HG03432 (cell line): ENCODE data around the gene RUFY4.
A peak's percentile ranks its signal among the peaks of the same experiment; 100 is the strongest.

Source experiments
- ATAC-seq: cut with Tn5 transposase; IDR thresholded peaks from one replicate; pipeline ENCODE4 v1.9.1; 2021; ENCODE audit warnings: mild to moderate bottlenecking, moderate library complexity; ENCODE audit not compliant: unreplicated experiment

Gene RUFY4, protein sequence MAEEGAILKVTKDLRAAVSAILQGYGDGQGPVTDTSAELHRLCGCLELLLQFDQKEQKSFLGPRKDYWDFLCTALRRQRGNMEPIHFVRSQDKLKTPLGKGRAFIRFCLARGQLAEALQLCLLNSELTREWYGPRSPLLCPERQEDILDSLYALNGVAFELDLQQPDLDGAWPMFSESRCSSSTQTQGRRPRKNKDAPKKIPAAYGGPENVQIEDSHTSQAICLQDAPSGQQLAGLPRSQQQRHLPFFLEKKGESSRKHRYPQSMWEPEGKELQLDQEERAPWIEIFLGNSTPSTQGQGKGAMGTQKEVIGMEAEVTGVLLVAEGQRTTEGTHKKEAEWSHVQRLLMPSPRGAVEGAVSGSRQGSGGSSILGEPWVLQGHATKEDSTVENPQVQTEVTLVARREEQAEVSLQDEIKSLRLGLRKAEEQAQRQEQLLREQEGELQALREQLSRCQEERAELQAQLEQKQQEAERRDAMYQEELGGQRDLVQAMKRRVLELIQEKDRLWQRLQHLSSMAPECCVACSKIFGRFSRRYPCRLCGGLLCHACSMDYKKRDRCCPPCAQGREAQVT

DNA sequence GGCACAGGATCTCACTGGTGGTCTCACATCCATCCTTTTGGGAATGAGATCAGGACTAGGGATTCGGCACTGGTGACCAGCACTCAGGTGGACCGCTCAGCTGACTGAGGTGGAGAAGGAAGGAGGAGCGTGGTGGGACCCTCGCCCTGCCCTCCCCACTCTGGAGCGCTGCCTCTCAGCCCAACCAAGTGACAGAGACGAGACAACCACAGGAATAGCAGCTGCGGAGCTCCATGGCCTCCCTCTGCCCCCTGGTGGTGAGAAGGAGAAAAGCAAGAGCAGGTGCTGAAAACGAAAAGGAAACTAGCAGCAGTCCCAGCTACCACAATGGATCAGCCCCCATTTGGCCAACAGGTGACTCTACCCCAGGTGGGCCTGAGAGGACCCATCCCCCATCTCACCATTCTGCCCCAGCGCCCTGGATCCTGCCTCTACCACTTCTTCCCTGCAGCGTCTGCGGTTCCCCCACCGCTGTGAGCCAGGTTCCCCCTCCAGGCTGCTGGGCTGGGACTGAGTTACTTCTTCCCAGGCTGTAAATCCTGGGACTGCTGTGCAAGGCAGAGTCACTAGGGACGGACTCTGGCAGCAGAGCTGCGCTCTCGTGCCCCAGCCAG is at the start of gene RUFY4:
TSS of gene RUFY4 (plus strand) at position 533 of the 614 bp plus-strand sequence. CDS start 1,353 bp downstream, outside the sequence.
- peak; percentile 85 for ATAC-seq

DNA sequence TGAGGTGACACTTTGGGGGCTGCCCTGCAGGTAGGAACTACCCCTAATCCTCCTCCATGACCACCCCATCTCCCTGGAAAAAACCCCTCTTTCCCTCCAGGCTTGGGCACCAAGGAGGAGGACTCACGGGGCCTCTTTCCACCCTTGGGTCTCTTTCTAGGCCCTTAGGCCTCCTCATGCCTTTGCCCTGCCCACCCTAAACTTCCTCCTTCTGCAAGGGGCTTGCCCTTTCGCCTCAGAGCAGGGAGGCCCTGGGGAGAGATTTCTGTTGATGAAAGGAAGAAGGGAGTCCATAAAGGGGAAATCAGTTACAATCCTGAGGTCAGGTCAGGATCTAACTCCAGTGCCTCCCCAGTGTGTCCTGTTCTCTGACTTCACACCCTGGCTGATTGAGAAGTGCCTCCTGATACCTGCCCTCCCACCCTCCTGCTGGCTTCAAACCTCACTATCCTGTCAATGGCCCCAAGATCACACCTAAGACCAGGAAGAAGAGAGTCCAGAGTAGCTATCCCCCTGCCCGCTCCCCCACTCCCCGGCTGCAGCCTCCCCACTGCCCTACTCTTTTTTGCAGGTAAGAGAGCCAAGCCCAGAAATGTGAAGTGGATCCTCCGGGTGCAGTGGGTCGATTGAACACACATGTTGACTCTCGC is 49.5 kb upstream of the RUFY4 start:
- no peak for ATAC-seq

DNA sequence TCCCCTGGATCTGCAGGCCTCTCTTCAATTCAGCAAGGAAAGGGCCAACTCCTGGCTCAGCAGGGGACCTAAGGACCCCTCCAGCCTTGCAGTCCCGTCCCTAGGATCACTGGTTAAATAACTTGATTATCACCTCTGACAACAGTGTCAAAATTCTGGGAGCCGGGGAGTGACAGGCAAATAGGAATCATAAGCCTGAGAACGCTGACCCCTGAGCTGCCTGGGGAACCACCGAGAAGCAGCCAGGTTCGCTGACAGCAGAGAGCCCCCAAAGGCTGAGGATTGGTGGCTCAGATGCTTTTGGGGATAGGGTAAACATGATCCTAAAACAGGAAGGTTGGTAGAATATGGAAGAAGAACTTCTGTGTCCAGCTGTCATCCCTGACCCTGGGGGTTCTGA is 48.8 kb upstream of the RUFY4 start:
- no peak for ATAC-seq

DNA sequence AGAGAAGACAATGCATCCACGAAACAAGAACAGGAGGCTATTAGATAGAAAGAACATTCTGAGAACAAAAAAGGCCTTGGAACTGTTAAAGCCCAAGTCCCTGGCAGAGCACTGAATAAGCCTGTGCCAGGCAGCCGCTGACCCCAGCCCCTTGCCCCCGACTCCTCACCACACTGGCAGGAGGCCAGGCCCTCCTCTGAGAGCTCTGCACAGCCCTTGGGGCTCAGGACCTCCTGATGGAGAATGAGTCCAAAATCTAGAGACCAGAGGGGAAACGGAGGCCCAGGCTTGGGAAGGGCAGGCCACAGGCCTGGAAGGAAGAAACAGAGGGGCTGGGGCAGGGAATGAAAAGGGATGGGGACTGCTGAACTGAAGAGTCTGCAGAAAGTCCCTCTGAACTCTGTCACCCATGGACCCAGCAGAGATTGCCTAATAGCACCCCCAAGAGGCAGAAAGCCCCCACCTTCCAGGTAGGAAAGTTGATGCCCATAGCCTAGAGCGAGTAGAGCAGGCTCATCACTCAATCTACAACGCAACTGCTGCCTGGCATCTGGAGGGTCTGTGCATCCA is 48.0 kb upstream of the RUFY4 start:
- ATAC-seq, result no peak

DNA sequence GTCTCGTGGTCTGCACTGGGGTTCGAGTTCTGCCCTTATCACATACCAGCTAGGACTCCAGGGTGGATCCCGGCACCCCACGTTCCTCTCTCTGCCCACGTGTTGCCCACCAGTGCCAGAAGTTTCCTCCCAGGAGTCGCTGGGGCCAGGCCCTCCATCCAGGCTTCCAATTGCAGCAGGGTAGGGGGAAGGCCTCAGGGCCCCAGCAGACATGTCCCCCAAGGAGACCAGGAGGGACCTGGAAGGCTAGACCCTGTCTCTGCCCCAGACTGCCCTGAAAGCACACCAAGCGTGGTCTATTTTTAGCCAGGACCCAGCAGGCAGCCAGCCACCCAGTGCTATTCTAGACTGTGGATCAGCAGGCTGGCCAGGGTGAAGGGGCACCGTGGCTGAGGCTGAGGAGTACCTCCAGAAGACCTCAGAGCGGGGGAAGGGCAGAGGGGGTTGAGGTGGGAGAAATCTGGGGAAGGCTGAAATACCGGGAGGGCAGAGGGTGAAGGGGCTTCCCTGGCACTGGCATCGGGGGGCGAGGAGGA is 47.4 kb upstream of the RUFY4 start:
- no peak for ATAC-seq

DNA sequence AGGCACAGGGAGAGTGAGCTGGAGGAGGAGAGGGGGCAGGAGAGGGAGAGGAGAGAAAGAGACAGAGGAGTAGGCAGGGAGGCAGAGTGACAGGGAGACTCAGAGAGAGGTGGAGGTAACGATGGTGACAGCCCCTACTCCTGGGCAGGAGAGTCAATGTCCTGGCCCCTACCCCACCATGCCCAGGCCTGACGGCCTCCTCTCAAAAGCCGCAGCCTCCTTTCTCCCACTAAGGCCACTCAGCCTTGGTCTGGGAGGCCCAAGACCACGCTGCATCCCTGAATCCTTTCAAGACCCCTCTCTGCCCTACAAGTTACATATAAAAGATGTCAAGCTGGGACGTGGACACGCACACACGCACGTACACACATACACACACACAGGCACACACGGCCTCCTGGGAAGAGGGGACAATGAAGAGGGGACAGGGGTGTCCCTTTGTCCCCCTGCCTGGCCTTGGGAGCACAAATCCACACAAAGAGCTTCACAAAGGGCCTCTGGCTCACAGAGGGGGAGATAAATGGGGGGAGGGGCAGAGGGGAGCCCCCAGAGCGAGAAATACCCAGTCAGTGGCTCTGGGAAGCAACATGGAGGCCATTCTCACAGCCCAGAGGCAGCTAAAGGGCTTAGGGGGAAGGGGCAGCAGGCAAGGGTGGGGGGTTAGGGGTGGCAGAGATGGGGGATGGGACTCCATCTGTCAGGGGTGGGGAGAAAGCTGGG is 46.8 kb upstream of the RUFY4 start:
- ATAC-seq, result no peak

DNA sequence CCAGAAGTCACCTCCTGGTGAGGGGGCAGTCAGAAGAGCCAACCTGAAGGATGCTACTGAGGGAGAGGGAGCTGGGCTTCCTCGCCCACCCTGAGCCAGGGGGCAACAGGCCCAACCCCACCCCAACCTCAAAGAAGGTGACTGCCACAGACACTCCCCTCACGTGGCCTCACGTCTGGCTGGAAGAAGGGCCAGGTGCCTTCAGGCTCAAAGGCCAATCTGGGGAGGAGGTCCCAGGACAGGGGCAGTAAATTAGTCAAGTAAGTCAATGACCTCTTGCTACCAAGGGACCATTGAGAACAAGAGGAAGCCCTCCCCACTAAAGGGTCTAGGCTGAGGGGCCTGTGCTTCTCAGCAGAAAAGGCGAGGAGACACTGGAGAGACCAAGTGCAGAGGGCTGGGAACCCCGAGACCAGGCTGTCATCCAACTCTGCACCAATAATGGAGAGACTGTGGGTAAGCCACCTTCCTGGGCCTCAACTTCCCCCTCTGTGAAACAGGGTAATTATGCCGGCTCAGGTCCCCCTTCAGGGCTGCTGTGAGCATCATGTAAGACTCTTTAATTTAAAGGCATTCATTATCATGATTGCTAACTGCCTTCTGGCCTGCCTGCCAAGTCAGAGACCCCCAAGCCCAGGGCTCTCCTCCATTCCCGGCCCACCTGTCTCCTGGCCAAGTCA is 46.1 kb upstream of the RUFY4 start:
- ATAC-seq, result no peak

DNA sequence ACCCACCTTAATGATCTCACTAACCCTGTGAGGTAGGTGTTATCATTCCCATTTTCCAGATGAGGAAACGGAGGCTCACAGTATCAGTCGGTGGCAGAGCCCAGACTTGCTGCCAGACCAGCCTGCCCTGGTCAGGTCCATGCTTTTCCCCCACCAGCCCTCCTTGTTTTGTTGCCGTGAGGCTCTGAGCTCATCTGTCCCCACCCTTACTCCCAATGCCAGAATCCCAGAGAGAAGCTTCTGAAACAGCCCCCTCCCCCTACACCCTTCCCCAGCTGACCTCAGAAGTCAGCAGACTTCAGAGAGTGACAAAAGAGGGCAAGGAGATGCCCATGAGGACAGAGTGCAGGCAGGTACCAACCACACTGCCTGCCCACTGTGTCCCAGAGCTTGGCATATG is 45.4 kb upstream of the RUFY4 start:
- no peak for ATAC-seq

DNA sequence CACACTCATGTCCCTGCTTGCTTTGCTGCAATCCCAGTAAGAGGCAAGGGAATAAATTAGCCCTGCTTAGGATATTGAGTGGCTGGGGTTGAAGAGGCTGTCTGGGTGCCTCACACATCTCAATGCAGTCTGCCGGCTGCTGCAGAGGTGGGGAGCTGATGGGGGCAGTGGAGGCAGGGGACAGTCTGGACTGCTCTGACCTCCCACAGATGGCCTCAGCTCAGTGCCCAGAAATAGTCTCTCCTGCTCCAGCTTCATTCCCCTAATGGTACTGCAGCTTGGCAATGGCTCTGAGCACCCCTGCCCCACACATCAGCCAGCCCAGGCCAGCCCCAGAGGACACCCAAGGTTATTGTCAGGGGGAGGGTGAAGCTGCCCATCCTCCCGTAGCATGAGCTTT is 44.7 kb upstream of the RUFY4 start:
- ATAC-seq, result no peak

DNA sequence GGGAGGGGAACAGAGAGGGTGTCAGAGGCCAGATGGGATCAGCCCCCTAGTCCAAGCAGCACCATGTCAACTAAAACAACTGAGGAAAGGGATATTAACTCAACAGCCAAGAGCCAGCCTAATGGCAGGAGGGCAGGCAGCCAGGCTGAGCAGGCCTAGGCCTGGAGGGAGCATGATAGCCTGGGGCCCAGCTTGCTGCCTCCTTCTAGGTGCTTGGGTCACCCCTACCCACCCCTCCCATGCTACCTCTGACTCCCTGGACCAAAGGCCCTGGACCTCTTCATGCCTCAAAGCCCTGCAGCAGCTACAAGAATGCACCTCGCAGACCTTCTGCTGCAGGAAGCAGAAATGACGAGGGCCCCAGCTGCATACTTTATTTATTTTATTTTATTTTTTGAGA is 44.2 kb upstream of the RUFY4 start:
- no peak for ATAC-seq

DNA sequence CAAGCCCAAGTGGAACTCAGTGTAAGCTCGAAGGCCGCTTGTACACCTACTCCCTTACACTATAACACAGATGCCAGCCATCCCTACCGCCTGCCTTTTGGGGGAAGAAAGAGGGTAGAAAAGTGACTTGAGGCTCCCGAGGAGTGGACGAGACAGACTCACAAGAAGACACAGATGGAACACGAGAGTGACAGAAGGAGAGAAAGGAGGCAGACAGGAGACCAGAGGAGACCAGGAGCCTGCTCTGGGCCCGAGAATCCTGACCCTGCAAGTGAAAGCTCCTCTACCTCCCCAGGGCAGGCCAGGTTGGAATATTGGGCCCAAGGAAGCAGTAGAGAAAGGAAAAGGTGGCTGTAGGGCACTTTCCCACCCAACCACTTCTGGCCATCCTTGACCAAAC is 42.8 kb upstream of the RUFY4 start:
- ATAC-seq, result no peak

DNA sequence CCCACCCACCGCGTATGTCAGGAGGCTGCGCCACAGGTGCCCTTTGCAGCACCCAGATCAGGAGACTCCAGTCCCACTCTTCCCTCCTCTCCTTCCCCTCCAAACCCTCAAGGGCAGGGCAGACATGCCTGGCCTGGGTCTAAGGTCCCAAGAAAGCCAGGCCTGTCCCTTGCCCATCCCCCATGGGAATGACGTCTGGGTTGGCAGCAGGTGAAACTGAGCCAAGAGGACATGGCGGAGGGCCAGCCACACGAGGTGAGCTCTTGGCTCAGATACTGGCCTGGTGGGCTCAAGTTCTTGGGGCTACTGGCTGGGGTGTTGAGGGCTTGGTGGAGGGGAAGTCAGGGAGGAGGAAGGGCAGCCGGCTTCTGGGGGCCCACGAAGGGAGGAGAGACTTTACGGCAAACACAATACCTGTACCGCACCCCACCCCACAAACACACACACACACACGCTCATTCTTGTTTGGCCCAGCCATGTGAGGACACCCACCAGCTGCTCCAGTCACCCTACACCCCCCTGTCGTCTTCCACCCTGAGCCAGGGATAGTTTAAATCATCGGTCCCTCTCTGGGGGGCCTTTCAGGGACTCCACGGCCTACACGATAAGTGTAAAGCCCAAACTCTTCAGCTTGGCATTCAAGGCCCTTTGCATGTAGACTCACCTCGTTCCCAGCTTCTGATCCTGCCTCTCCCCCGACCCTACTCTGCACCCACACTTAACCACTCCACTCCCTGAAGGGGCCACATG is 42.2 kb upstream of the RUFY4 start:
- no peak for ATAC-seq

DNA sequence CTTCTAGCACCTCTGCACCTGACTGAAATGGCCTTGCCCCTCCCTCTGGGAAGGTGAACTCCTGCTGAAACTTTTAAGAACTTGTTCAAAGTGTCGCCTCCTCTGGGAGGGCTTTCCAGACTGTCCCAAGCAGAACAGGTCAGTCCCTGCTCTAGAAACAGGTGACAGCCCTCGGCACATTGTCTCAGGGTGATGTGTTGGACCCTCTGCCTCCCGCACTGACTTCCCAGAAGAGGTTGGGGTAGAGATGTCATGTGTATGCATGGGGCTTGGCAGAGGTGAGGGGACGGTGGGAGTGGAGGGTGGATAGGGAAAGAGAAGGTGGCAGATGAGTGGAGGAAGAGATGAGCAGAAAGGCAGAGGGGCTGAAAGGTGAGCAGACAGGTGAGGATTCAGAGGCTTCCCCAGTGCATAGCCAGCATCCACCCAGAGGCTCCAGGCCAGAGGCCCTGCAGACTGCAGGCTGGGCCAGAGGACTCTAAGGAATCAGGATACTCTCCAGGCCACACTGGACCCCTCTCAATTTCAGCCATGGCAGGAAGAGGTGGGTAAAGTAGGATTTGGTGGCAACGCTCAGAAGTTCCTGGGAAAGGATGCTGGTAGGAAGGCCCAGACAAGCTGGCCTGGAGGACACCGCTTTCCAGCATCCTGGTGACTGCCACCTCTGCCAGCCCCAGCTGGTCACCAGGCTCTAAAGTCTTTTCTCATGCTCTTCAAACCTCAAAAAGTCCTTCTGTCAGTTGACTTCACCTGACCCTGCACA is 41.4 kb upstream of the RUFY4 start:
- no peak for ATAC-seq

DNA sequence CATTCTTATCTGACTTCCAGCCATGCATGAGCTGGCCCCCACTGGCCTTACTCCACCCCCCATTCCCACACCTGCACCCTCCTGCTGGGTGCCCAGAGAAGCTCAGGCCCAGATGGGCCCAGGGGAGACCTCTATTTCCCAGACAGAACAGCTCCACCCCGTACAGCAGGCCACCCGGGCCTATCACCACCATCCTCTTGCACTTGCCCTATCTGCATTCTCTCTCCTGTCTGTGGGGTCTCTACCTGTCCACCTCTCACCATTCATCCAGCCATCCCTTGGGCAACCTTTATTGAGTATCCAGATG is 40.9 kb upstream of the RUFY4 start:
- ATAC-seq, result no peak

DNA sequence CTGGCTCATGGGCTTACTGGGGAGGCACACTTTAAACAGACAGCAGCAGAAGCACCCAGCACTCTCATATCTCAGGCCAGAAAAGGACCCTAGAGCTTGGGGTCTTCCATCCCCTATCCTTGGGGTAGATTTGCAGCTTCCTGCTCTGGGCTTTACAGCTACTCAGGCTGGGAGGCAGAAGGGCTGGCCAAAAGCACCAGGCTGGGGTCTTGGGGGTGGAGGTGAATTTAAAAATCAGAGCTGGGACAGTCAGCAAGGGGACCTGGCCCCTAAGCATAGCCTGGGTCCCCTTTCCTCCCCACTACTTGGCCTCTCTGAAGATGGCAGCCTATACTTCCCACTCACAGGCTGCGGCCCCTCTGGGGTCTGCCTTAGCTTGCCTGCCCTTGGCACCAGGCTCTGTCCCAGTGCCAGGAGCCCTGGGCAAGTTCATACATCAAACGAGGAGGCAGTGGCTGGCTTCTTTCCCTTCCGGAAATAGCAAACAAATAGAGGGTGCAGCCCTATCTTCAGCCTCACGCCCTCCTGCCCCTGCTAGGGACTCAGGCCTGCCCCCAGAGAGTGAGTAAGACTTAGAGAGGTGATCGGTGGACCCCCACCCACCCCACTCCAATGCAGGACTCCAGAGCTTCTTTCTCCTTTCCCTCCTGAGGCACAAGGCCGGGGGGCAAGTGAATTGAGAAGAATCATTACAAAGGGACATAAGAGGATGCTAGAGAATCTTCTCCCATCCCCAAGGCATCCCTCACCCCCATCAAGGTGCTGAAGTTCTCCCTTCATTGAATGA is 40.3 kb upstream of the RUFY4 start:
- no peak for ATAC-seq

DNA sequence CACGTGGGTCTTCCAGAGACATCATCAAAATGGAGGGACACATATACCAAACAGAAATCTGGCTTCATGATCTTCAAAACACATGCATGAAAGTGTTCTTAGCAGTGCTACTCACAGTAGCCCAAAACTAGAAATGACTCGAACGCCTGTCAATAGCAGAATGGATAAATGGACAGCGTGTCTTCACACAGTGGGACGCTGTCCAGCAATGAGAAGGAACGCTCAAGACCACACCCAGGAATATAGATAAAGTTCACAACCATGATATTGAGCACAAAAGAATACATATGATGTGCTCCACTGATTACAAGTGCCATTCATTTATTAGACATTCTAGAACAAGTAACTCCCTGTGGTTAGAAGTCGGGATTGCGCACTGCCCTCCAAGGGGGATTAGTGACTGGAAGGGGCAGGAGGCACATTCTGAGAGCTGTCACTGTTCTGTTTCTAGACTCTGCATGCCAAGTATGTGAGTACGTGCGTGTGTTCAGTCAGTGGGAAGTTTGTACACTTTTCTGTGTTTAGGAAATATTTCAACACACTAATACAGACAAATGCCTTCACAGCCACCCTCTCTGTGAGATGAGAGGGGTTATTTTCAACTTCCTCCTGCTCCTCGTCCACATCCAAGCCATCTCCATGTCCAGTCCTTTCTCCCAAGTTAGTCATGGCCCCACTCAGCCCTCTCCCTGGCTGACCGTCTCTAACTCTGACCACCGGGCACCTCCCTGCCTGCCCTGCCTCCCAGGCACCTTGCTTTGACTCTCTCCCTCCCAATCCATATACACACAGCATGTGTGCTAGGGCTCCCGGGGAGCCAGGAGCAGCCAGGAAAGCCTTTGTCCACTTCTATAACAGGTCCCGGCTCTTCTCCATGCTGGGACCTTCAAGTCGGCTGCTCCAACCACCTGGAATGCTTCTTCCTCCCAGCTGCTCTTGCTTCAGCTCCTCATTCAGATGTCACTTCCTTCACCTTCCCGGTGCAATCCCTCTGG is 39.4 kb upstream of the RUFY4 start:
- ATAC-seq, result no peak
